Mammary epithelial cell (primary cell): ENCODE measurements around the gene GARIN1A.

ENCODE experiments used
- EZH2 ChIP-seq: IDR thresholded peaks from 2 replicates; pipeline ENCODE4 v1.6.1; 2012; ENCODE audit warnings: low read length, inconsistent platforms, borderline replicate concordance
- TF ChIP-seq, protein P1 (sequence below), 2 donors: IDR thresholded peaks in 1 of 2; conservative IDR thresholded peaks in 1 of 2; 2 replicates each; pipeline ENCODE4 v1.5.1; 2011 to 2012; ENCODE audit warnings: inconsistent platforms in 2 of 2, low read length in 2 of 2, mild to moderate bottlenecking in 2 of 2, control low read depth in 1 of 2, low read depth in 1 of 2; ENCODE audit not compliant: insufficient read depth in 1 of 2; ENCODE audit errors: extremely low read depth in 1 of 2

- TF ChIP-seq, protein P1, sequence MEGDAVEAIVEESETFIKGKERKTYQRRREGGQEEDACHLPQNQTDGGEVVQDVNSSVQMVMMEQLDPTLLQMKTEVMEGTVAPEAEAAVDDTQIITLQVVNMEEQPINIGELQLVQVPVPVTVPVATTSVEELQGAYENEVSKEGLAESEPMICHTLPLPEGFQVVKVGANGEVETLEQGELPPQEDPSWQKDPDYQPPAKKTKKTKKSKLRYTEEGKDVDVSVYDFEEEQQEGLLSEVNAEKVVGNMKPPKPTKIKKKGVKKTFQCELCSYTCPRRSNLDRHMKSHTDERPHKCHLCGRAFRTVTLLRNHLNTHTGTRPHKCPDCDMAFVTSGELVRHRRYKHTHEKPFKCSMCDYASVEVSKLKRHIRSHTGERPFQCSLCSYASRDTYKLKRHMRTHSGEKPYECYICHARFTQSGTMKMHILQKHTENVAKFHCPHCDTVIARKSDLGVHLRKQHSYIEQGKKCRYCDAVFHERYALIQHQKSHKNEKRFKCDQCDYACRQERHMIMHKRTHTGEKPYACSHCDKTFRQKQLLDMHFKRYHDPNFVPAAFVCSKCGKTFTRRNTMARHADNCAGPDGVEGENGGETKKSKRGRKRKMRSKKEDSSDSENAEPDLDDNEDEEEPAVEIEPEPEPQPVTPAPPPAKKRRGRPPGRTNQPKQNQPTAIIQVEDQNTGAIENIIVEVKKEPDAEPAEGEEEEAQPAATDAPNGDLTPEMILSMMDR (conservative IDR thresholded peaks at IDR 0.05 in 1 of 2, IDR thresholded peaks at IDR 0.05 in 1 of 2; ENCODE audit: extremely low read depth in 1 of 2, insufficient read depth in 1 of 2, low read depth in 1 of 2, low read length in 2 of 2) = peak; percentile 3 to 30
- no peak for TF ChIP-seq EZH2
These were observed 5.9 kb upstream of the GARIN1A start for GRCh38 chr7:128666200-128666599.
